ENCODE results near the gene ARSG. TPM values are rescaled to one million over a fixed set of nuclear protein-coding genes. Genes with fewer than 3 reads are reported as not detected.

ARSG gene
- total RNA-seq, 2 experiments from 2014 or later = 26.1 to 53.0 TPM

DNA sequence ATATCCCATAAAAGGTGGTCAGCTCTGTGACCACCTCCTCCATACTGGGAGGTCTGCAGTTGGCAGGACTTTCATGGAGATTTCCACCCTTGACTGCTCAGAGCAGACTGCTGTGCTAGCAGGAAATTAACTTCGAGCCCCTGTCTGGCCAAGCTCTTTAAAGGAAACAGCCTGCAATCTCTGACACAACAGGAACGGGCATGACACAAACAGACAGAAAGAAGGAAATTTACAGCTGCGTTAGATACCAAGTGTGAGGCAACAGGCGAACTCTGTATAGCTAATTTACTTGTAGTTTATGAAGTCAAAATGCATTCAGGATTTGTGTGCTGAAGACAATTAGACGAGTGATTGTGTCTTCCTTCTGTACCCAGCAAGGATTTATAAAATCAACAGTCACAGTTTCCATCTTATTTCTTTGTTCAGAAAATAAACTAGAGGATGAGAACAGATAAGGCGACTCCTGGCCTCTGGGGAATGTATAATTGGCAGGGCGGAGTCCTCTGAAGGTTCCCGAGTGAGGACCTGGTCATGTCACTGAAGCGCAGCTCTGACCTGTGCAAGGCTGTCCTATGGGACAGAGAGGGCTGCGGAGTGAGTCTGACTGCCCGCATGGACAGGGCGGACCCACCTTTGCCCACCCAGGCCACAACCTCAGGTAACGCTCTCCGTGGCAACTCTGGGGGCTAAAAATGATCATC lies 149.9 kb downstream of the ARSG start:
- Histone ChIP-seq H4K20me1 (ENCODE audit: insufficient read depth, low read length) (no peaks in the 10 kb centered on the region), H2AFZ (ENCODE audit: low read length) (peak overlapping the region; percentile 44), H3K36me3 (ENCODE audit: insufficient read depth, low read length) (peaks cover 15% of the 10 kb centered on the region), H3K27ac (ENCODE audit: low read depth, low read length, poor library complexity, severe bottlenecking) (peak overlapping the region; percentile 80), H3K9me3 (ENCODE audit: low read length) (no peaks in the 10 kb centered on the region), H3K4me3 (ENCODE audit: low read depth, low read length, poor library complexity, severe bottlenecking) (peak overlapping the region; percentile 14), H3K79me2 (ENCODE audit: insufficient read depth, low read depth, low read length) (no peaks in the 10 kb centered on the region), H3K9me2 (ENCODE audit: insufficient read depth, low read length) (no peaks in the 10 kb centered on the region), H3K4me1 (ENCODE audit: insufficient read depth, low read length, poor library complexity, severe bottlenecking) (peaks cover 63% of the 10 kb centered on the region), H3K4me2 (ENCODE audit: low read length) (peak overlapping the region; percentile 62)
- CTCF ChIA-PET (ENCODE audit: unreplicated experiment) = interaction anchor here (1.1 to 1.5 kb wide), 3 partner anchors 16 to 21 kb away, joined by 3 to 8 read pairs (median 4); partner anchors contain the start of gene WIPI1
- no TSS peak for BruUV-seq (replicated peaks)
- DNase-seq (ENCODE audit: low spot score) = peak; percentile 70
- intact Hi-C loops (cut with micrococcal nuclease; ENCODE audit: unreplicated experiment) = loop anchor here (1.0 kb wide), 1 partner anchor 16 kb away; the partner anchor contains the start of gene WIPI1
- POLR2A ChIA-PET = interaction anchor here (0.6 to 8.8 kb wide), 6 partner anchors 9 to 258 kb away, joined by 3 to 138 read pairs (median 4); partner anchors contain the start of gene WIPI1
- TF ChIP-seq, protein P1, sequence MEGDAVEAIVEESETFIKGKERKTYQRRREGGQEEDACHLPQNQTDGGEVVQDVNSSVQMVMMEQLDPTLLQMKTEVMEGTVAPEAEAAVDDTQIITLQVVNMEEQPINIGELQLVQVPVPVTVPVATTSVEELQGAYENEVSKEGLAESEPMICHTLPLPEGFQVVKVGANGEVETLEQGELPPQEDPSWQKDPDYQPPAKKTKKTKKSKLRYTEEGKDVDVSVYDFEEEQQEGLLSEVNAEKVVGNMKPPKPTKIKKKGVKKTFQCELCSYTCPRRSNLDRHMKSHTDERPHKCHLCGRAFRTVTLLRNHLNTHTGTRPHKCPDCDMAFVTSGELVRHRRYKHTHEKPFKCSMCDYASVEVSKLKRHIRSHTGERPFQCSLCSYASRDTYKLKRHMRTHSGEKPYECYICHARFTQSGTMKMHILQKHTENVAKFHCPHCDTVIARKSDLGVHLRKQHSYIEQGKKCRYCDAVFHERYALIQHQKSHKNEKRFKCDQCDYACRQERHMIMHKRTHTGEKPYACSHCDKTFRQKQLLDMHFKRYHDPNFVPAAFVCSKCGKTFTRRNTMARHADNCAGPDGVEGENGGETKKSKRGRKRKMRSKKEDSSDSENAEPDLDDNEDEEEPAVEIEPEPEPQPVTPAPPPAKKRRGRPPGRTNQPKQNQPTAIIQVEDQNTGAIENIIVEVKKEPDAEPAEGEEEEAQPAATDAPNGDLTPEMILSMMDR (conservative IDR thresholded peaks at IDR 0.05; ENCODE audit: low read length) = no peak
- TF ChIP-seq EZH2phosphoT487 (IDR thresholded peaks at IDR 0.05; ENCODE audit: borderline replicate concordance, low read depth, low read length) = no peak

DNA sequence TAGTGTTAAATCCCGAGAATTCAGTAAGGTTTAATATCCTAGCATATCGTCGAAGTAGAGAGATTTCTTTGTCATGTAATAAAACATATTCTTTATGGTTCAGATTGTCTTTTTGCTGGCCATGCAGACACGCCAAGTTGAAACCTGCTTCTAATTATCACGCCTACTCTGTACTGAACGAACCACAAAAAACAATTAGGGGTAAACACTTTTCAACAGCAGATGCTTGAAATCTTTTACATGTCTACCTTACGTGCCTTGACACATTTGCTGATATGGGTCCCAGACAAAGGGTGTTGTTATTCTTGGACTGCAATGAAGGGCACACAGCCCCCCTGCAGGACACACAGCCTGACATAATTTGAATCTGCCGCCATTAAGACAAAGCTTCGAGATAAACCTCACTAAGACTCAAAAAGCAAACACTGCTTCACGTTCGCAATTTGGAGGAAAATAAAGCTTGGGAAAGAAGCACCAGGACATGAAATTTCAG lies 152.7 kb downstream of the ARSG start:
- intact Hi-C loops (cut with micrococcal nuclease; ENCODE audit: unreplicated experiment) = no loop called here
- Histone ChIP-seq H3K4me2 (ENCODE audit: low read length) (no peak overlapping the region), H3K4me1 (ENCODE audit: insufficient read depth, low read length, poor library complexity, severe bottlenecking) (peaks cover 35% of the 10 kb centered on the region), H3K4me3 (ENCODE audit: low read depth, low read length, poor library complexity, severe bottlenecking) (no peak overlapping the region), H2AFZ (ENCODE audit: low read length) (no peak overlapping the region), H3K27ac (ENCODE audit: low read depth, low read length, poor library complexity, severe bottlenecking) (no peak overlapping the region), H4K20me1 (ENCODE audit: insufficient read depth, low read length) (no peaks in the 10 kb centered on the region), H3K9me3 (ENCODE audit: low read length) (no peaks in the 10 kb centered on the region), H3K79me2 (ENCODE audit: insufficient read depth, low read depth, low read length) (no peaks in the 10 kb centered on the region), H3K36me3 (ENCODE audit: insufficient read depth, low read length) (peaks cover 33% of the 10 kb centered on the region), H3K9me2 (ENCODE audit: insufficient read depth, low read length) (no peaks in the 10 kb centered on the region)
- TF ChIP-seq, protein P1 (conservative IDR thresholded peaks at IDR 0.05; ENCODE audit: low read length) = no peak
- TF ChIP-seq EZH2phosphoT487 (IDR thresholded peaks at IDR 0.05; ENCODE audit: borderline replicate concordance, low read depth, low read length) = no peak
- ChIA-PET CTCF (ENCODE audit: unreplicated experiment) (interaction anchor here (0.6 kb wide), 1 partner anchor 12 kb away, joined by 3 read pairs; no protein-coding TSS in a partner anchor), POLR2A (interaction anchor here (0.5 to 8.8 kb wide), 7 partner anchors 9 to 264 kb away, joined by 3 to 138 read pairs (median 5); partner anchors contain the start of gene WIPI1)
- DNase-seq (ENCODE audit: low spot score) = no peak
- no TSS peak for BruUV-seq (replicated peaks)
